GM21528 (cell line): ENCODE results near the gene ADAM17.
A peak's percentile ranks its signal among the peaks of the same experiment; 100 is the strongest.

Source experiments
- ATAC-seq: cut with Tn5 transposase; IDR thresholded peaks from one replicate; pipeline ENCODE4 v1.9.1; 2021; ENCODE audit warnings: mild to moderate bottlenecking, moderate library complexity; ENCODE audit not compliant: unreplicated experiment, low FRiP score

Gene ADAM17

GRCh38 chr2:9474361-9475057, 81.1 kb downstream of the ADAM17 start, which contains the start of gene IAH1:
IAH1 (plus strand) TSS chr2:9474551; CDS start chr2:9474567, 16 bp downstream.
- peak; percentile 87 for ATAC-seq

GRCh38 chr2:9473985-9474360, 81.7 kb downstream of the ADAM17 start:
- ATAC-seq: peak; percentile 33

- ATAC-seq: no peak
These were observed 82.2 kb downstream of the ADAM17 start for GRCh38 chr2:9473308-9473984.

- no peak for ATAC-seq
These were observed 83.1 kb downstream of the ADAM17 start for GRCh38 chr2:9472511-9472910.

- no peak for ATAC-seq
These were observed 84.4 kb downstream of the ADAM17 start for GRCh38 chr2:9471206-9471605.

- no peak for ATAC-seq
These were observed 87.9 kb downstream of the ADAM17 start for GRCh38 chr2:9467687-9468086.

GRCh38 chr2:9466147-9466683, 89.4 kb downstream of the ADAM17 start:
- ATAC-seq: no peak

GRCh38 chr2:9465170-9465569, 90.5 kb downstream of the ADAM17 start:
- ATAC-seq: no peak

GRCh38 chr2:9463698-9464034, 92.0 kb downstream of the ADAM17 start:
- ATAC-seq: no peak

- ATAC-seq: no peak
These were observed 92.5 kb downstream of the ADAM17 start for GRCh38 chr2:9462886-9463697.

GRCh38 chr2:9462313-9462712, 93.3 kb downstream of the ADAM17 start:
- no peak for ATAC-seq

GRCh38 chr2:9461079-9461478, 94.6 kb downstream of the ADAM17 start:
- ATAC-seq: no peak

GRCh38 chr2:9460441-9461017, 95.1 kb downstream of the ADAM17 start:
- no peak for ATAC-seq

GRCh38 chr2:9451231-9451630, 104.4 kb downstream of the ADAM17 start:
- ATAC-seq: no peak

- ATAC-seq: no peak
These were observed 110.5 kb downstream of the ADAM17 start for GRCh38 chr2:9445089-9445488.

GRCh38 chr2:9443526-9443925, 112.1 kb downstream of the ADAM17 start:
- no peak for ATAC-seq

GRCh38 chr2:9441556-9441955, 114.1 kb downstream of the ADAM17 start:
- no peak for ATAC-seq

GRCh38 chr2:9440058-9440727, 115.4 kb downstream of the ADAM17 start:
- ATAC-seq: no peak

- no peak for ATAC-seq
These were observed 116.1 kb downstream of the ADAM17 start for GRCh38 chr2:9439536-9439935.
